Spleen (tissue), 7 donors: ENCODE data around the gene LRMDA.

Source experiments
- CTCF ChIP-seq, 11 experiments: fragments of 200-600 bp in 7 of 11; fragments of 450-650 bp in 4 of 11; sonication (generic) in 4 of 11; IDR thresholded peaks in 8 of 11; conservative IDR thresholded peaks in 3 of 11; 1 replicate in 7 of 11; 2 replicates in 4 of 11; pipeline versions ENCODE4 v1.4.0 to v1.8.0; 2016 to 2021; ENCODE audit warnings: antibody characterized with exemption in 11 of 11, inconsistent platforms in 4 of 11, mild to moderate bottlenecking in 1 of 11
- POLR2A ChIP-seq, 3 donors: fragments of 450-650 bp; IDR thresholded peaks; one replicate each; pipeline ENCODE4 v1.5.1; 2017; ENCODE audit warnings: antibody characterized with exemption in 3 of 3, mild to moderate bottlenecking in 1 of 3
- POLR2AphosphoS5 ChIP-seq, 3 donors: sonication (generic); formaldehyde crosslinking; IDR thresholded peaks; one replicate each; pipeline ENCODE4 v1.5.1; 2017; ENCODE audit warnings: antibody characterized with exemption in 3 of 3
- donor health status: DM: no; HTN: no; CAD: no; lungs with moderate emphysema.
- donor health status: DM: no; HTN: no; CAD: no.
- donor health status: DM: no; HTN: no; CAD: no.

GRCh38 chr10:75652146-75652740 lies 220.8 kb downstream of the LRMDA start:
- TF ChIP-seq CTCF (IDR thresholded peaks at IDR 0.05 in 8 of 11, conservative IDR thresholded peaks at IDR 0.05 in 3 of 11) (no peak), POLR2AphosphoS5 (IDR thresholded peaks at IDR 0.05) (no peak), POLR2A (IDR thresholded peaks at IDR 0.05) (no peak)
